GM21786 (cell line): ENCODE results near the gene RELT.
"Not testable (repeated sequence)": the region's sequence is repeated elsewhere in the genome, so short reads cannot be mapped to it uniquely, and the experiment has no call there.

Experiments used
- ATAC-seq: cut with Tn5 transposase; IDR thresholded peaks from one replicate; pipeline ENCODE4 v1.9.1; 2021; ENCODE audit not compliant: unreplicated experiment

RELT gene

DNA sequence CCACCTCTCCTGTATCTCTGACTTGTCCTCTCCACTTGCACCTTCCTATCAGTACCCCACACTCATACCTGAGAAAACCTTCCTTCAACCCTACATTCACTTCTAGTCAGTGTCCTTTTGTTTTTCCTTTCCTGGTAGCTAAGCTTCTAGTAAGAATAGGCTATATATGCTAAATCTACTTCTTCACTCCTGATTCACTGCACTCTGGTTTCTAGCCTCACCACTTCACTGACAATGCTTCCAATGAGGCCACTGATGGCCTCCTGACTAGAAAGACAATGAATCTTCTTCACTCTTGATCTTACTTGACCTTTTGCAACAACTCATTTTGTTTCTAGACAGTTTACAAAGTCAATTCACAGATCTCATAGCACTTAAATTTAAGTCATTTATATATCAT, 52.0 kb downstream of the RELT start:
- no peak for ATAC-seq

DNA sequence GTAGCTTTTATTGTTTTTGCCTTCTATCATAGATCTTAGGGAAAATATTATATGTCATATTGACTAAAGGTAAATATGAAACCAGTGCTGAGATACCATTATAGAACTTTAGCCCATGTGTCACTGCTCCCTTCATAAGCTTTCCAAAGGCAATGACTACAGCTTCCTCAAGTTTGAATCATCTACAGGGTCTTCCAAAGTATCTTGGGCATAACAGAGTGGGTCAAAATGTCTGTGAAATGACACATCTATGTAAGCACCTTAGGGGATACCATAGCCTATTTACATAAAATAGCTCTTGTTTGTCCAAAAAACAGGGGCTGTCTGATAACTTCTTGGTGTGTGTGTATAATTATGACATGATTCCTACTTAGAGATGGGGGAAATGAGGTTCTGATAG, 52.5 kb downstream of the RELT start:
- ATAC-seq: no peak

DNA sequence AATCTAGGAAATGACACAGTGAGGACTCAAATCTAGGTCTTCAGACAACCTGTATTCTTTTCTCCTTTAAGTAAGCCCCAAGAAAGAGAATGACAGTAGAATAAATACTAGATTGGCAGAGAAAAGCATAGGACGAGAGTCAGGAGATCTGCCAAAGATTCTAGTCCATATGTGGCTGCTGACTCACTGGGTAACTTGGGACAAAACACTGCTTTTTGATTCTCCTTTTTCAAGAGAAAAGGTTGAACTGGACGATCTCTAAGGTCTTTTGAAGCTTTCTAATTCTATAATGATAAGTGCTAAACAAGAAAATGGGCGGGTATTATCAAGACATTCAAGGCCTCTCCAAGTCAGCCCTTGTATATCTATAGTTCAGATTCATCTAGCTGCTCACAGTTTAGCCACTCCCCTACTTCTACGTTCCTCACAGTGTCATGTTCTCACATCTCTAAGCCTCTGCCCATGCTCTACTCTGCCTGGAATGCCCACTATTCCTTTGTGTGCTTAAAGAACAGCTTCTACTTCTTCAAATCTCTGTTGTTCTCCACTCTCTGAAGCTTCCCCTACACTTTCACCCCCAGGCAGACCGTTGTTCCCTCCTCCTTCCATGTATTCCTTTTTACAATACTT, 53.0 kb downstream of the RELT start:
- no peak for ATAC-seq

DNA sequence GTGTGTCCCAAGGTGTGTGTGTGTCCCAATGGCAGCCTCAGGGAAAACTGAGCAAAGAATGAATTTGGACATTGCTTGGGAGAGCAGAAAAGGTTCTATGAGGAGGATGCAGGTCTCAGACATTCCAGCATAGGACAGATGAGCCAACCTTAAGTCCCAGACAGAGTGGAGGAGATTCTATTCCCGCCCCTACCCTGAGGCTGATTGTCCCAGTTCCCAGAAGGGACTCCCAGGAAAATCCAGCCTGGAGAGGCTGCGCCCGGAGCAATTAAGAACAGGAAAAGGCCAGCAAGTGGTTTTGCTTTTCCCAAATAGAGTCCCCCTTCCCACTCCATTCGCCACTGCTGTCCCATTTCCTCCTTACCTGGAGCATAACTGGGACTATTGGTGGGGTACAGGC, 54.1 kb downstream of the RELT start:
- ATAC-seq: no peak

DNA sequence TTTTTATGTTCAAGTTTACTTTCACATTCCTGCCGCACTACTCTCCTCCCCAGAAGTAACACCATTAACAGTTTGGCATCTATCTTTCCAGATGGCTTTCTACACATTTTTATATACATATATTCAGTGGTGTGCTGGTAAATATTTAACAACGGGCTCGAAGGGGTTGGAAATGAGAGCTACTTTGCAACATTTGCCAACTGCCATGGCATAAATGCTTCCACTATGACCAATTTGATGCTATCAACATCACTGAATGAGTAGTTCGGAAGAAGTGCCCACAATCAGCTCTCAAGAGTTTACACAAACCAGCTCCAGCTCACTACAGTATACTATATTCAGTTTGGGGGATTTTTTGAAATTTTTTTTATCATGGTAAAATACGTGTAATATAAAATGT, 55.2 kb downstream of the RELT start:
- ATAC-seq: no peak

DNA sequence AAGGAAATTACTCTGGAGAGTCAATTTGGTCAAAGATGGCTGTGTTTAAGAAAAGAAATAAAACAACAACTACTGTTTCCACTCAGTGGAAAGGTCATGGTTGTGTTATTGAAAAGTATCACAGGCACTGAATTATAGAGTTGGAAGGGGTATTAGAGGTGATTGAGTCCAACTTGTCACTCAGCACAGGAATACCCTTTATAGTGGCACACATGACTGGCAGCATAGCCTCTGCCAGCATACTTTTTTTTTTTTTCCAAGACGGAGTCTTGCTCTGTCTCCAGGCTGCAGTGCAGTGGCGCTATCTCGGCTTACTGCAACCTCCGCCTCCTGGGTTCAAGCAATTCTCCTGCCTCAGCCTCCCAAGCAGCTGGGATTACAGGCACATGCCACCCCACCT, 60.7 kb downstream of the RELT start:
- not testable (repeated sequence) for ATAC-seq

DNA sequence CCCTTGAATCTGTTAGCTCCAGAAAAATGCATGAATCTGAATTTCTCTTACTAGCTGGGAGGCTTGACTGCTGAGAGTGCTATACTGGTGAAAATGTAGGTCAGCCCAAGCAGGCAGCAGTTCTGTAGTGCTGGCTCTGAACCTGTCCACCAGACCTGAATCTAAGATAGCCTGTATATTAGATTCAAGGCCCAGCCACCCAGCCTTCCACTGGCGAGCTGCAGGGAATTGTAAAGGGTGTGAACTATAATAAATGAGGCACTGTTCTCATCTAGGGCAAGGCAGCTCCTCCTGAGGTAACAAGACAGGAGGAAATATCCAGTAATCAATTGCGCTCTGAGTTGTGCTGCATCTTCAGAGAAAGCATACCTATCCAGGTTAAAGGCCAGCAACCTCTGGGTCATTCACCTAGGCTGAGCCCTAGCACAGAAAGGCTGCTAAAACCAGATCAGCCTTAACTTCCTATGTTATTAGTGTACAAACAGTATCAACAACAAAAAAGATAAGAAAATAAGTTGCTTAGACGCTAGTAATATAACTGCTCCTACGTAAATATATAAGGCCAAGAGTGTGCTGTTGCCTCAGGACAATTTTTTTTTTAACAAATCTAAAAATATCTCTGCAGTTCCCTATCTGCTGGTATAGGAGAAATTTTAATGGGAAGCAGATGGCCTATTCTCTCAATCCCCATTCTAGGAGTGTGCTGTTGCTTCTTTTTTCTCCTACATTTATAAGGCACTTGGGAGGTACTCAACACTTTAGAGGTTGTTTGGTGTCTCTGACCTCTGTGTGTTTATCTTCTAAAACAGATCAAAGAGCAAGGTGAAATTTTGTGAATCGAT, 63.0 kb downstream of the RELT start:
- no peak for ATAC-seq

DNA sequence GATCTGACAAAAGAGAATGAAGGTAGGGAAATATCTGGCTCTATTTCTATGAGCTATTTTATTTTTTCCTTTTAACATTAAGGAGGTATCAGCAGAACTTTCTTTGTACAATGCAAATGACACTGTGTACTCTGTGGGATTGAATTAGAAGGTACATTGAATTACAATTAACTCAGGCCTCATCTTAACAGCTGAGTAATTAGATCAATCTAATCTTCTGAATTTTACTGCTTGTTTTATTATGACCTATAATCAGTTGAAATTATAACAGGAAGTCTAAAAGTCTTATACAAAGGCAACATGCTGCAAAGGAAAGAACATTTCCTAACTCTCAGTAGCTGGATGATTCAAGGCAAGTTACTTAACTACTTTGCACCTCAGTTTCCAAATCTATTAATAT, 69.8 kb downstream of the RELT start:
- no peak for ATAC-seq

DNA sequence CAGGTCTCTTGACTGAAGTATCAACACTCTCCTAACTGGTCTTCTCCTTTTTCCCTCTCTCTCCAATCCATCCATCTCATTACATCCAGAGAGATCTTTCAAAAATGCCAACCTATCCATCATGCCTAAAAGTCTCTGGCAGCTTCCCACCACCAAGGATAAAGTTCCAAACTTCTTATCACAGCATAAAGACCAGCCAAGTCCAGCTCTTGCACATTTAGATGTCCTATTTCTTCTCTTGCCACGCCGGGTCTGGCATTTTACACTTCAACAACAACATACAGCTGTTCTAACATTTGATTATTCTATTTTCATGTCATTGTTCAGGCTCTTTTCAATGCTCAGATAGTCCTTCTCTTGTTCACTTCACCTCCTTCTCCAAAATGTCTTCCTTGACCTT, 70.6 kb downstream of the RELT start:
- ATAC-seq: no peak
